ENCODE data around the gene ANKRD44.
"Not testable (repeated sequence)": the region's sequence is repeated elsewhere in the genome, so short reads cannot be mapped to it uniquely, and the experiment has no call there.

The ANKRD44 gene

GRCh38 chr2:197011021-197011417 lies 299.6 kb downstream of the ANKRD44 start:
- no peak for DNase-seq

GRCh38 chr2:197010200-197011020 lies 300.2 kb downstream of the ANKRD44 start:
- no peak for DNase-seq

DNA sequence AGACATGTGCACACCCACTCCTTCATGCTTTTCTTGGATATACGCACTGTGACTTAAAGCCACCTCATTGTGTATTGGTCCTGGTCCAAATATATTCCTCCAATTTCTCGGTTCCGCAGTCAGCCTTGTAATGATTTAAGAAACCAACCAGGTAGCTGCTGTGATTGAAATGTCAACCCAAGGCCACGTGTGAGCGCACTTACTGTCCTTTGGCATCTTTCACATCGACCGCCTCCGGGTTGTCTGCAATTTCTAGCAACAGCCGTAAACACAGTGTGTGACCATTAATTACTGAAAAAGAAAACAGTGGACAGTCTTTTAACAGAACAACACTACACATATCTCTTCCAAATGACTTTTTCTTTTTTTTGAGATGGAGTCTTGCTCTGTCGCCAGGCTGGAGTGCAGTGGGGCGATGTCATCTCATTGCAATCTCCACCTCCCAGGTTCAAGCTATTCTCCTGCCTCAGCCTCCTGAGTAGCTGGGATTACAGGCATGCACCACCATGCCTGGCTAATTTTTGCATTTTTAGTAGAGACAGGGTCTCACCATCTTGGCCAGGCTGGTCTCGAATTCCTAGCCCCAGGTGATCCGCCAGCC lies 301.7 kb downstream of the ANKRD44 start:
- not testable (repeated sequence) for DNase-seq

DNA sequence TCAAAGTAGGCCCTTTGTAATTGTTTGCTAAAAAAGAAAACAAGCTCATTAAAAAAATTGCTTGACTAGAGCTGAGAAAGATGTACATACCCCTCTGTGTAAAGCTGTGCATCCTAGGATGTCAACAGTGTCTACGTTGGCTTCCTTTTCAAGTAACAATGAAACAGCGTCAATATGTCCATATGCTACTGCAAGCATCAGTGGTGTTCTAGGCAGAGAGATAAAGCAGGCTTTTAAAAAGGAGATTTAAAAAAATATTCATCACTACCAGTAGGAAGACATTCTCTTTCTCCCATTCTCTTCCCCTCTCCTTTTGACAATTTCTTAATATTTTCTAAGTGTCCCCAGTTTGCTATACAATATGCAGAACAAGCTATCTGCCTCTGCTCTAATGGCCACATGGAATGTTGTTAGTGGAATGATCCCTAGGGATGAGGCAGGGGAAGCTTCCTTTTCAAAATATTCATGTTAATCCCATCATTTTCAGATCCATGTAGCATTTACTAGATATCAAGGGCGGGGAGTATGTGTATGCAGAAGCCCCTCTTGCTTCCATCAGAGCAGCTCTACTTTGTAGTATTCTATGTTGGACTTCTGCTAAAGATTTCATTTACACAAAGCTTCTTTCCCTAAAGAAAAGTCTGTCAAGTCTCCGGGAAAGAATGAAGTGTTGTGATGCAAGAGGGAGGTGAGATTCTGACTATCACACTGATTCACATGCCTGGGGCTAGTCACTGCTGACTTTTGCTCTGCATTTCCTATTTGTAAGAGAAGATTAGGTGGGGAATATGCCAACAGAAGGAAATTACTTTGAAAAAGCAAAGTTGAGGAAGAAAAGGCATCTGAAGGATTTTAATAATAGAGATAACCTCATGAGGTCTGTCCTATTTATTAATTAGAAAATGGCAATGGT lies 302.6 kb downstream of the ANKRD44 start:
- DNase-seq = no peak

- no peak for DNase-seq
Observed at GRCh38 chr2:197001921-197002320, 308.7 kb downstream of the ANKRD44 start.

DNA sequence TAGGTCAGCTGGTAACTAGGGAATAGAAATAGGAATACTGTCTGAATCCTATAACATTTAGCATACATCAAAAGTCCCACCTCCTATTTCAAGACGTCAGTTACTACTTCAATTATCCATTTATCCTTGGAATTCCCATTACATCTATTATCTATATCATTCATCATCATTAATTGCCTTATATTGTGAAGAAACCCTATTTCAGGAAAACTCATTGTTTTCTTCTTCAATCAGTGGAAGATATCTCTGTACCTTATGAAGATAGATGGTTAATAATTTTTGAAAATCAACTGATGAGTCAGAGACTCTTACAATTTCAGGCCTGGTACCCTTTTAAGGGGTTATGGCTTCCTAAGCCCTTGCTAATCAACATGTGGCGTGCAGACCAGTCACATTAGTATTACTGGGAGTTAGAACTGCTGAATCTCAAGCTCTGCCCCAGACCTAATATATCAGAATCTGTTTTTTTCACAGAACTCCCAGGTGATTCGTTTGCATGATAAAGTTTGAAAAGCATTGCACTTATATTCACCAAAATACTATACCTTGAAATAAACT lies 314.7 kb downstream of the ANKRD44 start:
- no peak for DNase-seq

GRCh38 chr2:196994764-196995163 lies 315.8 kb downstream of the ANKRD44 start:
- no peak for DNase-seq

DNA sequence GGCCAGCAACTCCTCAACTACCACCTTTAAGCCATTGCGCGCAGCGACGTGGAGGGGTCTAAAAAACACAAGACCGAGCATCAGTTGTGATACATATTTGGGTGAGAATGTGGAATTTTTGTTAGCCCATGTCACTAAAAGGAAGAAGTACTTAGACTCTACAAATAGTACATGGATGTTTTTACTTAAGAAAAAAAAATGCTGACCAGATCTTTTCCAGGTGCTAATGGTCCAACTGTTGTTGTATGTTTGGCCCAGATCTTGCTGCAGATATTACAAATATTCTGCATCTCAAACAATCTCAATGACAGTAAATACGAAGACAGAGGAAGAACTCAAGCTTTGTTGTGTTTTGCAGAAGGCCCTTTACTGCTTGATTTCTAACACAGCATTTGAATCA lies 317.0 kb downstream of the ANKRD44 start:
- no peak for DNase-seq

DNA sequence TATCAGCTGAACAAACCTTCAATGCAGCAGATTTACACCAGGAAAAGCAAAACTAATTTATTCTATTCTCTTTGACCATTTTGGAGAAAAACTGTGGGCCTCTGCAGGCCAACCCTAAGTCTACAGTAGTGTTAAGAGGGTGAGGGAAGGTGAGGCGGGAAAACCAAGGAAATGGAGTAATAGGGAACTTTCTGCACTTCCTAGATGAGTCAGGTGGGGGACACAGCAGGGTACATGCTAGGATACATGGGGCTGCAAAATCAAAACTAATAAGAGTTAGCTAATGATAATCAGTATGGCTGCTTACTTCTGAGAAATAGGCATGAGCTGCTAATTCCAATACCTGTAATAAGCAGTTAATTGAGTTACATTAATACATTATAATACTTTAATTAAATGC lies 318.1 kb downstream of the ANKRD44 start:
- DNase-seq = no peak

DNA sequence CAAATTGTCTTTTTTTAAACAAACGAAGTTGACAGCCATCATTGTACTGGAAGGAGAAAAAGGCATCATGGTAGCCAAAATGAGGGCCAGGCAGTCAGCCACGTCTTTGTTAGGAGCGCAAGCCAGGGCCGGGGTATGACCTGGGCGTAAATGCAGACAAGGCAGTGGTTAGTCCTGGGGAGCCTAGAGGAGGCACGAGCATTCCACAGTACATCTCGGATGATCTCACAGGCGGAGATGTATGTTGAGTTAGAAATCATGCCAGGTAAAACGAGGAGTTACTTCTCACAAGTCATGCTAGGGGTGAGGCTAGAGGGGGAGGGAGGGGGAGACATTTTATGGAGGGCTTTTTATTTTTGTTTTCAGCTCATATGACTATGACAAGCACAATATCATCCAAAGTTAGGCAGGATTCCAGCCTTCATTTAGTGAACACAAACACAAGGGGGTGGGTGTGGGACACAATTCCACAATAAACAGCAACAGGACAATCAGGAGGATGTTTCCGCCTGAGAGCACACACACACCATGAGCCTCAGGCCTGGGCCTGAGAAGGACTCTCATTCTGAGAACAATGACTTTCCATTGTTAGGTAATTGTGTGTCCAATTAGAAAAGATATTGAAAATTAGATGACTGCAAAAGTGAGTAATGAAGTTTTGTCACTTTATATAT lies 319.7 kb downstream of the ANKRD44 start:
- no peak for DNase-seq

DNA sequence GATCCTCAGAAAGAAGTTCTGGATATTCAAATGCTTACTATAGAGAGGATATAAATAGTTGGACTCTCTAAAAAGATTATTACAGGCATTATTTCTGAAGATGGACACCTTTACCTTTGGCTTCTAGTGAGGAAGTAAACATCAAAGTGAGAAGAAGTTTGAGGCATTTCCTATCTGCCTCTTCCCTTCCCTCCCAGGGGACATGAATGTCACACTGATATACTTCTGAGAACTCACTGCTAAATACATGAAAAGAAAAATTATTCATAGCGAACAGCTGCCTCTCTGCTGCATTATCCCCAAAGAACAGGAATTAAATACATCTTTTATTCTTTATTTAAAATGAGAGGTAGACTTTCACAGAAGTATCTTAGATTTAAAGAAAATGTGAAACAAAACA lies 320.5 kb downstream of the ANKRD44 start:
- DNase-seq = no peak

DNA sequence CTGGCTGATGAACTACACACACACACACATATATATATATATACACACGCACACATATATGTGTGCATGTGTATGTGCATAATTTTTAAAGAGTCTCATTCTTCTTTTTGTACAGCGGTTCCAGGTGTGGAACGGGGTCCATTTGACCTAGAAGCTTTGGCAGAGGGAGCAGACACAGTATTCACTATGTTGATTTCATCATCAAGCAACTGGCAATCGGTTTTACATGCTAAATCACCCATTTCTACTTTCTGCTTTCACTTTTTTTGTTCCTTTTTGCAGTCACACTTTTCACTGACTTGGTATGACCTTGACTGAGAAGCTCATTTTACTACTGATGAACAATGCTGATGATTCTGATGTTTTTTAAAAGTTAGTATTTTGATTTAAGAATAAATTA lies 321.1 kb downstream of the ANKRD44 start:
- no peak for DNase-seq

GRCh38 chr2:196988639-196989038 lies 321.9 kb downstream of the ANKRD44 start:
- DNase-seq = no peak

DNA sequence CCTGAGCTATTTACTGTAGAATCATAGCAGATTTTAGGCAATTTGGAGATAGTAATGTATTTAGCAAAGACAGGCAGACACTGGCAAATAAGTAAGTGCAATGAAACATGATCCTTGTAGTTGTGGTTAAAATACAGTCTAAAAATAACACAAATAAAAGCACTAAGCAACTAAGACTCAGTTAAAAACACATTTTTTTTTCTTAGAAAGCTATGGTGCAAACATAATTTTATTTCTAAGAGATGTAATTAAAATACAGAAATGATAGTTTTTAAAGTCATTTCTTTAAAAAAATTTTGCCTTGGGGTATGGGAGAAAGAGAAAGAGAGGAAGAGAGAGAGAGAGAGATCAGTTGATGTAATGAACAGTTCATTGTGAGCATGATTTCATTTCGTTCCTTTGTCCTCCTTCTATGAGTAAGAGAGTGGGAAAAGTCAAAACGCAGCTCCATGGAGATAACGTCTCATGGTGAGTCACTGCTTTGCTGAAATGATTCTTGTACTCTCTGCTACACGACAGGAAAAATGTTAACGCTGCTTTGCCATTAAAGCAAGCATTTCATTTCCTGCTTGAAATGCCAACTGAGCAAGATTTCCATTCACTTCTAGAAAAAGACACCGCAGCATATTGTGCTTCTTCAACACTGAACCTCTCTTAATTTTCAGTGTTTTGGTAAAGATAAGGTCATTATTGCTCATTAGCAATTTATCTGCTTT lies 322.8 kb downstream of the ANKRD44 start:
- no peak for DNase-seq

DNA sequence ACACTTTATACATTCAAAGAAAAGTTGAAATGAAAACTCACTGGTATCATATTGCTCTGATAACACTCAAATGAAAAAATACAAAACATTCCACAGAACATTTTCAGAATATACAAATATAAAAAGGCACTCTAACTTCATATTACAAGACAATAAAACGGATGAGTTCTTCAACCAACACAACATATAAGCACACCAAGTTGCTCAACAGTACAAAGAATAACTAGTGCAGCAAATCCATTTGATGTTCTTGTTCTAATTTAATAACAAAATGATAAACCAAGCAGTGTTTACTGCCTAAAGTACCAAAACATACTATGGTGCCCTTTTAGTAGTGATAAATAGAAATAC lies 323.3 kb downstream of the ANKRD44 start:
- no peak for DNase-seq

DNA sequence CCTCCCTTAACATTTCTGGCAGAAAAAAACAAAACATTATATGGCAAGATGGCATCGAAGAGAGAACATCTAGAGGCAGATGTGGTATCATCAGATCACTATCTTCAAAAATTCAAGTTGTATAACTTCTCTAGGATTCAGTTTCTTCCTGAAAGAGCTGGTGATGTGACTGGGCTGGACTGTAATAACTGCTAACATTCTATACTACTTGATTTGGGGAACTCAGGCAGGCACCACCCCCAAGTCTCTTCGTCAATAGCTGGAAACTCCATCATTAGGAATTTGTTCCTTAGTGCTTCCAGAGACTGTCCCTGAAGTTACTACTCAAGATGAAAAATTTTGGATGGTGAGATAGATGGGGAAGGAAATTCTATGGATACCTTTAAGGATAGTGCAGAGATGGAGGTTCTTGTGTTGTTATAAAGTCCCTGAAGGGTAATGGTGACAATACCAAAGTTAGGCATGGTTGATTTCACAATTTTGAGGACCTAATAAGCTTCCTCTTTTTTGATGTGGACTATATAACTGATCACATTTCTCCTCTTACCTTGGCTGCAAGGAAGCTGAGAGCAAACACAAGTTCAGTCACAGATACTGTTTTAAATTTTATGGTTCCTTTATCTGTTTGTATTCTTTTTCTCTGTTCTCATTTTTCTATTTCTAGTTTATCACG lies 324.9 kb downstream of the ANKRD44 start:
- no peak for DNase-seq

DNA sequence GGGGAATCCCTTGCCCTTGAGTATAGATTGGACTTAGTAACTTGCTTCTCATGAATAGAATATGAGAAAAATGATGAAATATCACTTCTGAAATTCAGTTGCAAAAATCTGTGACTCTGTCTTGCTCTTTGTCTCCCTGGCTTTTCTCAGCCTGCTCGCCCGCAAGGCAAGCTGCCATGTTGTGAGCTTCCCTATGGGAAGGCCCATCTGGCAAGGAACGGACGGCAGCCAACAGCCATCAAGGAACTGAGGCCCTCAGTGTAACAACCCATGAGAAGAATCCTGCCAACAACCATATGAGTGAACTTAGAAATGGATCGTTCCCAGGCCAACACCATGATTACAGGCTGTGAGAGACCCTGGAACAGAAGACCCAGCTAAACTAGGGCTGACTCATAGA lies 325.7 kb downstream of the ANKRD44 start:
- no peak for DNase-seq

GRCh38 chr2:196983934-196984333 lies 326.6 kb downstream of the ANKRD44 start:
- DNase-seq = no peak

GRCh38 chr2:196980473-196980872 lies 330.1 kb downstream of the ANKRD44 start:
- no peak for DNase-seq

- no peak for DNase-seq
Observed at GRCh38 chr2:196980001-196980400, 330.6 kb downstream of the ANKRD44 start.

- no peak for DNase-seq
Observed at GRCh38 chr2:196977507-196977906, 333.1 kb downstream of the ANKRD44 start.

DNA sequence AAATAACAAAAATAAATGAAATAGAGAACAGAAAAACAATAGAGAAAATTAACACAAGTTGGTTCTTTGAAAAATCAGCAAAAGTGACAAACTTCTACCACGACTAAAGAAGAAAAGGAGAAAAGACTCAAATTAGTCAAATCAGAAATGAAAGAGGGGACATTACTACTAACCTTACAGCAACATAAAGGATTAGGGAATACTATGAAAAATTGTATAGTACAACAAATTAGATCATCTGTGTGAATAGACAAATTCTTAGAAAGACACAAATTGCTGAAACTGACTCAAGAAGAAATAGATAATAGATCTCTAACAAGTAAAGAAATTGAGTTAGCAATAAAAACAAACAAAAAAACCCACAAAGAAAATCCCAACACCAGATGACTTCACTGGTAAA lies 335.6 kb downstream of the ANKRD44 start:
- no peak for DNase-seq
